IMR-90 (cell line): ENCODE results near the gene REPS1. TPM values are rescaled to one million over a fixed set of nuclear protein-coding genes. Genes with fewer than 3 reads are reported as not detected.

Source experiments
- ATAC-seq: fragments of 200-7000 bp; cut with Tn5 transposase; 2 replicates; pipeline ENCODE4 v1.9.1; 2020; ENCODE audit warnings: low read depth, mild to moderate bottlenecking, moderate library complexity
- BruUV-seq: library from RNA; stranded (reverse); fragments of 400-500 nt; replicated peaks from 2 replicates; lab custom pipeline; 2021; lab: Mats Ljungman, UMichigan
- CTCF ChIA-PET: fragments of 300-600 bp; formaldehyde crosslinking; extraction: SDS; loops from one replicate; lab custom pipeline; 2021; ENCODE audit warnings: antibody characterized with exemption; lab: Yijun Ruan, JAX
- POLR2A ChIA-PET: fragments of 300-600 bp; sonication (Branson Sonifier 250); formaldehyde crosslinking; loops from one replicate; lab custom pipeline; 2022; ENCODE audit warnings: antibody characterized with exemption; ENCODE audit not compliant: unreplicated experiment; lab: Charles Lee
- DNase-seq: peaks from one replicate; pipeline ENCODE4 v3.0.0; 2013
- H2AFZ ChIP-seq: replicated peaks from 2 replicates; pipeline ENCODE3; 2013; ENCODE audit warnings: low read length, mild to moderate bottlenecking; ENCODE audit not compliant: poor library complexity
- H2AK5ac ChIP-seq: 2 replicates; pipeline ENCODE4 v1.6.1; 2013; ENCODE audit warnings: low read depth, low read length, inconsistent platforms
- H2AK9ac ChIP-seq: replicated peaks from 2 replicates; pipeline ENCODE3; 2013; ENCODE audit warnings: mild to moderate bottlenecking, low read depth, low read length, moderate library complexity; ENCODE audit not compliant: poor library complexity
- H2BK120ac ChIP-seq: 2 replicates; pipeline ENCODE4 v1.6.1; 2013; ENCODE audit warnings: low read depth, low read length, inconsistent platforms
- H2BK15ac ChIP-seq: 3 replicates; pipeline ENCODE4 v1.6.1; 2013; ENCODE audit warnings: low read depth, low read length, inconsistent platforms
- H2BK20ac ChIP-seq: 2 replicates; pipeline ENCODE4 v1.6.1; 2013; ENCODE audit warnings: low read depth, mild to moderate bottlenecking, inconsistent platforms, low read length, moderate library complexity
- H2BK5ac ChIP-seq: 2 replicates; pipeline ENCODE4 v1.6.1; 2013; ENCODE audit warnings: mild to moderate bottlenecking, low read depth, low read length, inconsistent platforms; ENCODE audit not compliant: poor library complexity, severe bottlenecking
- H3K14ac ChIP-seq: replicated peaks from 2 replicates; pipeline ENCODE4 v1.6.1; 2013; ENCODE audit warnings: low read depth, low read length, inconsistent platforms
- H3K18ac ChIP-seq: 2 replicates; pipeline ENCODE4 v1.6.1; 2013; ENCODE audit warnings: low read depth, low read length, control low read depth
- H3K23ac ChIP-seq: 2 replicates; pipeline ENCODE4 v1.6.1; 2013; ENCODE audit warnings: low read depth, low read length, inconsistent platforms
- H3K27ac ChIP-seq: 2 replicates; pipeline ENCODE4 v1.5.1; 2013; ENCODE audit warnings: mild to moderate bottlenecking, control low read depth, low read length; ENCODE audit not compliant: insufficient read depth
- H3K27me3 ChIP-seq: 2 replicates; pipeline ENCODE4 v1.6.1; 2013; ENCODE audit warnings: low read length; ENCODE audit not compliant: control insufficient read depth, insufficient read depth
- H3K36me3 ChIP-seq: 2 replicates; pipeline ENCODE4 v1.6.1; 2013; ENCODE audit warnings: low read length, mixed read lengths; ENCODE audit not compliant: control insufficient read depth, insufficient read depth
- H3K4ac ChIP-seq: 2 replicates; pipeline ENCODE4 v1.6.1; 2013; ENCODE audit warnings: low read depth, low read length, inconsistent platforms
- H3K4me1 ChIP-seq: 2 replicates; pipeline ENCODE4 v1.6.1; 2013; ENCODE audit warnings: low read length, mixed read lengths; ENCODE audit not compliant: control insufficient read depth, insufficient read depth
- H3K4me2 ChIP-seq: 2 replicates; pipeline ENCODE4 v1.6.1; 2013; ENCODE audit warnings: low read depth, mild to moderate bottlenecking, control low read depth, low read length, moderate library complexity
- H3K4me3 ChIP-seq: 2 replicates; pipeline ENCODE4 v1.5.1; 2013; ENCODE audit warnings: low read depth, mild to moderate bottlenecking, control low read depth, low read length, moderate library complexity; ENCODE audit not compliant: insufficient read depth
- H3K56ac ChIP-seq: 2 replicates; pipeline ENCODE4 v1.6.1; 2013; ENCODE audit warnings: low read length, inconsistent platforms; ENCODE audit not compliant: insufficient read depth; ENCODE audit errors: extremely low read depth
- H3K79me1 ChIP-seq, 2 experiments: 2 replicates each; pipeline ENCODE4 v1.6.1; 2013; ENCODE audit warnings: low read length in 2 of 2, inconsistent platforms in 1 of 2, low read depth in 1 of 2
- H3K9ac ChIP-seq: 2 replicates; pipeline ENCODE4 v1.6.1; 2013; ENCODE audit warnings: low read depth, low read length, control low read depth
- H3K9me1 ChIP-seq: 2 replicates; pipeline ENCODE4 v1.6.1; 2013; ENCODE audit warnings: low read length, inconsistent platforms; ENCODE audit not compliant: insufficient read depth
- H3K9me3 ChIP-seq: 2 replicates; pipeline ENCODE4 v1.6.1; 2013; ENCODE audit warnings: low read length; ENCODE audit not compliant: control insufficient read depth, insufficient read depth
- H4K20me1 ChIP-seq: 2 replicates; pipeline ENCODE4 v1.6.1; 2013; ENCODE audit warnings: low read length, inconsistent platforms; ENCODE audit not compliant: insufficient read depth
- H4K5ac ChIP-seq: 2 replicates; pipeline ENCODE4 v1.6.1; 2013; ENCODE audit warnings: mild to moderate bottlenecking, low read depth, low read length, control low read depth
- H4K8ac ChIP-seq, 2 experiments: 2 replicates each; pipeline ENCODE4 v1.6.1; 2013; ENCODE audit warnings: low read depth in 2 of 2, low read length in 2 of 2, control low read depth in 1 of 2, inconsistent platforms in 1 of 2
- H4K91ac ChIP-seq: 2 replicates; pipeline ENCODE4 v1.6.1; 2013; ENCODE audit warnings: low read depth, low read length, inconsistent platforms; ENCODE audit not compliant: insufficient read depth
- BHLHE40 ChIP-seq: fragments of 150-350 bp; IDR thresholded peaks from 2 replicates; pipeline ENCODE4 v1.6.1; 2016; ENCODE audit warnings: mild to moderate bottlenecking, low read depth, low read length
- CEBPB ChIP-seq: IDR thresholded peaks from 2 replicates; pipeline ENCODE4 v1.6.1; 2012; ENCODE audit warnings: low read depth, low read length, improper control_type of control experiment
- CHD1 ChIP-seq: IDR thresholded peaks from 2 replicates; pipeline ENCODE4 v1.6.1; 2012; ENCODE audit warnings: low read depth, low read length, improper control_type of control experiment
- ELK1 ChIP-seq: fragments of 150-350 bp; IDR thresholded peaks from 2 replicates; pipeline ENCODE4 v1.6.1; 2016; ENCODE audit warnings: low read depth, mild to moderate bottlenecking, low read length, moderate library complexity, borderline replicate concordance
- FOS ChIP-seq: fragments of 150-350 bp; IDR thresholded peaks from 2 replicates; pipeline ENCODE4 v1.6.1; 2016; ENCODE audit warnings: low read depth, low read length
- MAFK ChIP-seq: IDR thresholded peaks from 2 replicates; pipeline ENCODE4 v1.6.1; 2012; ENCODE audit warnings: low read depth, low read length, improper control_type of control experiment
- MAZ ChIP-seq: IDR thresholded peaks from 2 replicates; pipeline ENCODE4 v1.6.1; 2012; ENCODE audit warnings: low read depth, mild to moderate bottlenecking, low read length, improper control_type of control experiment, moderate library complexity, borderline replicate concordance
- MXI1 ChIP-seq: IDR thresholded peaks from 2 replicates; pipeline ENCODE4 v1.6.1; 2012; ENCODE audit warnings: low read depth, mild to moderate bottlenecking, low read length, moderate library complexity, borderline replicate concordance
- NFE2L2 ChIP-seq: fragments of 150-350 bp; IDR thresholded peaks from 2 replicates; pipeline ENCODE4 v1.6.1; 2016; ENCODE audit warnings: low read depth, mild to moderate bottlenecking, low read length
- RCOR1 ChIP-seq: IDR thresholded peaks from 2 replicates; pipeline ENCODE4 v1.6.1; 2012; ENCODE audit warnings: mild to moderate bottlenecking, low read length, improper control_type of control experiment; ENCODE audit not compliant: insufficient replicate concordance
- RFX5 ChIP-seq: IDR thresholded peaks from 2 replicates; pipeline ENCODE4 v1.8.0; 2012; ENCODE audit warnings: low read depth, mild to moderate bottlenecking, low read length, moderate library complexity
- SMC3 ChIP-seq: fragments of 150-350 bp; IDR thresholded peaks from 2 replicates; pipeline ENCODE4 v1.6.1; 2016; ENCODE audit warnings: low read depth, mild to moderate bottlenecking, antibody characterized with exemption, low read length, moderate library complexity
- USF2 ChIP-seq: fragments of 150-350 bp; IDR thresholded peaks from 2 replicates; pipeline ENCODE4 v1.6.1; 2017; ENCODE audit warnings: mild to moderate bottlenecking, antibody characterized with exemption, low read length, low read depth
- WGBS, 2 experiments: methylation state at CpG; one replicate each; pipeline versions ENCODE4 v1.1.5 to v1.1.7; 2013; ENCODE audit warnings: missing lambda C conversion rate in 2 of 2; ENCODE audit not compliant: insufficient read length in 1 of 2; ENCODE audit errors: extremely low coverage in 2 of 2; 5-methylcytosine and 5-hydroxymethylcytosine counted together
- dilution Hi-C: fragments of 300-500 bp; cut with HindIII; formaldehyde crosslinking; loops from one replicate; pipeline ENCODE4 v1.14.3; 2018; ENCODE audit warnings: low sequenced_read_pairs; ENCODE audit not compliant: unreplicated experiment
- in situ Hi-C: fragments of 300-500 bp; cut with MboI; formaldehyde crosslinking; loops from 3 replicates; pipeline ENCODE4 v1.14.3; 2019; ENCODE audit warnings: low sequenced_read_pairs, inconsistent platforms, mixed read lengths
- intact Hi-C: fragments of 100-400 bp; cut with micrococcal nuclease; formaldehyde crosslinking; loops from 2 replicates; pipeline ENCODE4 v1.10.0; 2022
- polyA plus RNA-seq, 3 experiments: library from polyadenylated mRNA; depleted of rRNA; stranded (reverse); fragments of >200 nt; gene quantifications; 2 replicates each; pipeline ENCODE4 v1.2.3, GENCODE V29; 2012; ENCODE audit warnings: low replicate concordance in 1 of 3
- total RNA-seq: library from RNA; depleted of rRNA; stranded (reverse); fragments of >200 nt; gene quantifications from 2 replicates; pipeline ENCODE4 v1.2.3, GENCODE V29; 2012

The REPS1 gene
- total and polyA plus RNA-seq, 2 of the 4 experiments (the other 2 are of a cell fraction) = 21.9 to 24.2 TPM

- no peak overlapping the region for H3K14ac ChIP-seq
- H3K4ac ChIP-seq = no peak overlapping the region
- H3K23ac ChIP-seq = no peak overlapping the region
- no peaks in the 10 kb centered on the region for H3K9me3 ChIP-seq
- TF ChIP-seq CHD1 = no peak
- TF ChIP-seq RFX5 = no peak
- no peak for TF ChIP-seq ELK1
- TF ChIP-seq RCOR1 = no peak
- TF ChIP-seq MAZ = no peak
- TF ChIP-seq CEBPB = no peak
- no peak for TF ChIP-seq BHLHE40
- TF ChIP-seq SMC3 = no peak
- TF ChIP-seq NFE2L2 = no peak
- TF ChIP-seq FOS = no peak
- TF ChIP-seq MXI1 = no peak
- TF ChIP-seq MAFK = no peak
- TF ChIP-seq USF2 = no peak
- H3K27me3 ChIP-seq = peaks cover 1% of the 10 kb centered on the region
- H3K9me1 ChIP-seq = no peaks in the 10 kb centered on the region
- H2AK9ac ChIP-seq = no peak overlapping the region
- H3K4me1 ChIP-seq = no peaks in the 10 kb centered on the region
- no CpG with 5 or more reads among the region's 6 CpGs for WGBS, 2 experiments
- no peak overlapping the region for H3K9ac ChIP-seq
- no peak overlapping the region for H3K56ac ChIP-seq
- no peak overlapping the region for H2BK120ac ChIP-seq
- intact Hi-C loops (no loop called here), in situ Hi-C loops (no loop called here), dilution Hi-C loops (no loop called here)
- no peak overlapping the region for H3K4me3 ChIP-seq
- H2BK20ac ChIP-seq = no peak overlapping the region
- no peaks in the 10 kb centered on the region for H3K36me3 ChIP-seq
- no TSS peak for BruUV-seq
- H4K5ac ChIP-seq = no peak overlapping the region
- no peak overlapping the region for H3K18ac ChIP-seq
- H2BK5ac ChIP-seq = no peak overlapping the region
- ChIA-PET CTCF (interaction anchor here (1.5 kb wide), 1 partner anchor 10 kb away, joined by 3 read pairs; no protein-coding TSS in a partner anchor), POLR2A (no interaction called here)
- no peak overlapping the region for H2BK15ac ChIP-seq
- DNase-seq (no peak), ATAC-seq (no peak)
- no peak overlapping the region for H4K8ac ChIP-seq
- H3K4me2 ChIP-seq = no peak overlapping the region
- no peaks in the 10 kb centered on the region for H3K79me1 ChIP-seq
- H3K27ac ChIP-seq = no peak overlapping the region
- H2AK5ac ChIP-seq = no peak overlapping the region
- no peak overlapping the region for H2AFZ ChIP-seq
- H4K20me1 ChIP-seq = no peaks in the 10 kb centered on the region
- no peak overlapping the region for H4K91ac ChIP-seq
Measured at GRCh38 chr6:138865480-138866109, 122.5 kb downstream of the REPS1 start.
